Progenitor cell of endocrine pancreas (in vitro differentiated cells): ENCODE results near the gene ZSCAN29. TPM values are rescaled to one million over a fixed set of nuclear protein-coding genes. Genes with fewer than 3 reads are reported as not detected.

Source experiments
- DNase-seq: peaks from one replicate; pipeline ENCODE4 v3.0.0; 2021; ENCODE audit warnings: low spot score; ENCODE audit not compliant: unreplicated experiment
- H3K27ac Mint-ChIP-seq: 2 replicates; pipeline ENCODE4 v1.8.0; 2021; ENCODE audit warnings: mild to moderate bottlenecking, moderate library complexity, mixed read lengths
- H3K27me3 Mint-ChIP-seq: 2 replicates; pipeline ENCODE4 v1.8.0; 2021; ENCODE audit warnings: mixed read lengths
- H3K36me3 Mint-ChIP-seq: 2 replicates; pipeline ENCODE4 v1.8.0; 2022; ENCODE audit warnings: mixed read lengths; ENCODE audit not compliant: insufficient read depth
- H3K4me1 Mint-ChIP-seq: 2 replicates; pipeline ENCODE4 v1.8.0; 2021; ENCODE audit warnings: low read depth, mixed read lengths
- H3K4me3 Mint-ChIP-seq: 2 replicates; pipeline ENCODE4 v1.8.0; 2021; ENCODE audit warnings: low read depth, mild to moderate bottlenecking, moderate library complexity, mixed read lengths
- H3K9me3 Mint-ChIP-seq: 2 replicates; pipeline ENCODE4 v1.8.0; 2021; ENCODE audit warnings: low read depth, mixed read lengths
- CTCF ChIP-seq: fragments of 200-600 bp; sonication (generic); IDR thresholded peaks from one replicate; pipeline ENCODE4 v1.5.0; 2021; ENCODE audit warnings: antibody characterized with exemption, mild to moderate bottlenecking; ENCODE audit not compliant: unreplicated experiment
- total RNA-seq: library from RNA; stranded (reverse); gene quantifications from 2 replicates; pipeline ENCODE4 v1.2.1, GENCODE V29; 2021

The ZSCAN29 gene
- total RNA-seq, 1 donor from 2014 or later, result 73.8 TPM

GRCh38 chr15:43378601-43379000 lies 7.8 kb upstream of the ZSCAN29 start:
- no peak for TF ChIP-seq CTCF
- H3K27me3 Mint-ChIP-seq, result no peaks in the 10 kb centered on the region
- H3K9me3 Mint-ChIP-seq, result no peaks in the 10 kb centered on the region
- no peak overlapping the region for H3K4me3 Mint-ChIP-seq
- H3K27ac Mint-ChIP-seq, result no peak overlapping the region
- H3K36me3 Mint-ChIP-seq, result peaks cover 34% of the 10 kb centered on the region
- DNase-seq, result no peak
- no peaks in the 10 kb centered on the region for H3K4me1 Mint-ChIP-seq

GRCh38 chr15:43376017-43376705 lies 5.3 kb upstream of the ZSCAN29 start:
- H3K27ac Mint-ChIP-seq, result no peak overlapping the region
- no peak overlapping the region for H3K4me3 Mint-ChIP-seq
- H3K36me3 Mint-ChIP-seq, result peaks cover 25% of the 10 kb centered on the region
- H3K4me1 Mint-ChIP-seq, result peaks cover 9% of the 10 kb centered on the region
- peak; percentile 12 for DNase-seq
- H3K27me3 Mint-ChIP-seq, result no peaks in the 10 kb centered on the region
- peak; percentile 74 for TF ChIP-seq CTCF
- H3K9me3 Mint-ChIP-seq, result no peaks in the 10 kb centered on the region

GRCh38 chr15:43370310-43370974 lies 401 bp downstream of the ZSCAN29 start:
- peaks cover 19% of the 10 kb centered on the region for H3K9me3 Mint-ChIP-seq
- H3K4me1 Mint-ChIP-seq, result peaks cover 33% of the 10 kb centered on the region
- peak overlapping the region; percentile 97 for H3K4me3 Mint-ChIP-seq
- H3K36me3 Mint-ChIP-seq, result peaks cover 44% of the 10 kb centered on the region
- no peak for TF ChIP-seq CTCF
- H3K27ac Mint-ChIP-seq, result peak overlapping the region; percentile 92
- DNase-seq, result peak; percentile 11
- no peaks in the 10 kb centered on the region for H3K27me3 Mint-ChIP-seq

- peaks cover 84% of the 10 kb centered on the region for H3K36me3 Mint-ChIP-seq
- no peak for TF ChIP-seq CTCF
- peak overlapping the region; percentile 8 for H3K27ac Mint-ChIP-seq
- no peaks in the 10 kb centered on the region for H3K4me1 Mint-ChIP-seq
- H3K4me3 Mint-ChIP-seq, result no peak overlapping the region
- H3K27me3 Mint-ChIP-seq, result no peaks in the 10 kb centered on the region
- peaks cover 58% of the 10 kb centered on the region for H3K9me3 Mint-ChIP-seq
- no peak for DNase-seq
Measured at GRCh38 chr15:43361313-43361903, 9.4 kb downstream of the ZSCAN29 start.

GRCh38 chr15:43360821-43361220 lies 10.0 kb downstream of the ZSCAN29 start:
- Mint-ChIP-seq H3K27me3 (no peaks in the 10 kb centered on the region), H3K4me3 (no peak overlapping the region), H3K9me3 (peaks cover 54% of the 10 kb centered on the region), H3K27ac (no peak overlapping the region), H3K4me1 (no peaks in the 10 kb centered on the region), H3K36me3 (peaks cover 83% of the 10 kb centered on the region)
- TF ChIP-seq CTCF, result no peak
- no peak for DNase-seq
